Smooth muscle cell (in vitro differentiated cells): ENCODE data around the gene OBP2A. TPM values are rescaled to one million over a fixed set of nuclear protein-coding genes. Genes with fewer than 3 reads are reported as not detected.

Source experiments
- DNase-seq: peaks from one replicate; lab custom pipeline; 2025; ENCODE audit not compliant: unreplicated experiment; lab: John Stamatoyannopoulos, UW
- H2AFZ ChIP-seq: fragments of 200-600 bp; sonication (generic); 2 replicates; pipeline ENCODE4 v1.6.0; 2016; ENCODE audit warnings: antibody characterized with exemption, low read depth, mild to moderate bottlenecking
- H3F3A ChIP-seq: fragments of 200-600 bp; sonication (generic); 2 replicates; pipeline ENCODE4 v1.6.0; 2017; ENCODE audit warnings: antibody characterized with exemption, low read depth
- H3K27ac ChIP-seq: fragments of 200-600 bp; sonication (generic); 2 replicates; pipeline ENCODE4 v1.5.1; 2016; ENCODE audit warnings: low read depth, mild to moderate bottlenecking
- H3K27me3 ChIP-seq: fragments of 200-600 bp; sonication (generic); 2 replicates; pipeline ENCODE4 v1.6.1; 2016; ENCODE audit warnings: low read depth, mild to moderate bottlenecking
- H3K36me3 ChIP-seq: fragments of 200-600 bp; sonication (generic); 2 replicates; pipeline ENCODE4 v1.5.1; 2016; ENCODE audit warnings: low read depth
- H3K4me1 ChIP-seq: fragments of 200-600 bp; sonication (generic); 2 replicates; pipeline ENCODE4 v1.5.1; 2016; ENCODE audit warnings: low read depth
- H3K4me2 ChIP-seq: fragments of 200-600 bp; sonication (generic); 2 replicates; pipeline ENCODE4 v1.6.0; 2016; ENCODE audit warnings: mild to moderate bottlenecking
- H3K4me3 ChIP-seq: fragments of 200-600 bp; sonication (generic); 2 replicates; pipeline ENCODE4 v1.5.1; 2016; ENCODE audit warnings: mild to moderate bottlenecking
- H3K79me2 ChIP-seq: fragments of 200-600 bp; sonication (generic); 2 replicates; pipeline ENCODE4 v1.6.0; 2016; ENCODE audit warnings: low read depth, mild to moderate bottlenecking
- H3K9ac ChIP-seq: fragments of 200-600 bp; sonication (generic); 2 replicates; pipeline ENCODE4 v1.6.0; 2016; ENCODE audit warnings: low read depth
- H3K9me3 ChIP-seq: fragments of 200-600 bp; sonication (generic); replicated peaks from 2 replicates; pipeline ENCODE4 v1.5.1; 2016; ENCODE audit warnings: low read depth
- H4K20me1 ChIP-seq: fragments of 200-600 bp; sonication (generic); 2 replicates; pipeline ENCODE4 v1.6.0; 2016; ENCODE audit warnings: low read depth
- CTCF ChIP-seq: fragments of 200-600 bp; sonication (generic); IDR thresholded peaks from 2 replicates; pipeline ENCODE4 v1.5.1; 2017; ENCODE audit warnings: borderline replicate concordance, mild to moderate bottlenecking, antibody characterized with exemption; ENCODE audit not compliant: insufficient read depth, poor library complexity, severe bottlenecking
- WGBS: methylation state at CpG from one replicate; pipeline ENCODE4 v1.1.7; 2016; ENCODE audit warnings: low lambda C conversion rate; 5-methylcytosine and 5-hydroxymethylcytosine counted together
- polyA plus RNA-seq: library from polyadenylated mRNA; unstranded; fragments of >200 nt; fragmentation: Nextera tagmentation; extraction: Ambion mirVana; gene quantifications from 2 replicates; pipeline ENCODE4 v1.2.1, GENCODE V29; 2016
- total RNA-seq: library from RNA; depleted of rRNA; stranded (reverse); fragments of >200 nt; gene quantifications from 2 replicates; pipeline ENCODE4 v1.2.3, GENCODE V29; 2014

OBP2A gene
- total and polyA plus RNA-seq, 2 experiments from 2014 or later, result 0.61 TPM; not detected in 1

- WGBS, result 84% methylated on average over 5 of the region's 5 CpGs
- Histone ChIP-seq H3K4me3 (no peak overlapping the region), H3K36me3 (no peaks in the 10 kb centered on the region), H3F3A (peaks cover 7% of the 10 kb centered on the region), H3K9ac (no peak overlapping the region), H3K4me1 (no peaks in the 10 kb centered on the region), H4K20me1 (no peaks in the 10 kb centered on the region), H3K27ac (no peak overlapping the region), H3K4me2 (no peak overlapping the region), H3K27me3 (no peaks in the 10 kb centered on the region), H3K79me2 (no peaks in the 10 kb centered on the region), H3K9me3 (no peaks in the 10 kb centered on the region), H2AFZ (no peak overlapping the region)
- TF ChIP-seq CTCF, result no peak
- no peak for DNase-seq
Observed at GRCh38 chr9:135530146-135530545, 15.8 kb upstream of the OBP2A start.

- Histone ChIP-seq H3K4me1 (no peaks in the 10 kb centered on the region), H3K27me3 (no peaks in the 10 kb centered on the region), H3K9ac (no peak overlapping the region), H3K4me3 (no peak overlapping the region), H3K79me2 (no peaks in the 10 kb centered on the region), H3K4me2 (no peak overlapping the region), H4K20me1 (no peaks in the 10 kb centered on the region), H3K27ac (no peak overlapping the region), H3F3A (peaks cover 7% of the 10 kb centered on the region), H2AFZ (no peak overlapping the region), H3K9me3 (no peaks in the 10 kb centered on the region), H3K36me3 (no peaks in the 10 kb centered on the region)
- WGBS, result 93% methylated on average over 10 of the region's 10 CpGs
- no peak for DNase-seq
- no peak for TF ChIP-seq CTCF
Observed at GRCh38 chr9:135531096-135531495, 14.8 kb upstream of the OBP2A start.

- no peak for DNase-seq
Observed at GRCh38 chr9:135533113-135533512, 12.8 kb upstream of the OBP2A start.

More at GRCh38 chr9:135533113-135533512, 12.8 kb upstream of the OBP2A start:
- WGBS, result 93% methylated on average over 3 of the region's 3 CpGs
- peaks cover 7% of the 10 kb centered on the region for H3F3A ChIP-seq
- no peaks in the 10 kb centered on the region for H3K27me3 ChIP-seq
- no peaks in the 10 kb centered on the region for H3K9me3 ChIP-seq
- no peak overlapping the region for H3K27ac ChIP-seq
- H3K4me2 ChIP-seq, result no peak overlapping the region
- TF ChIP-seq CTCF, result no peak
- no peaks in the 10 kb centered on the region for H3K79me2 ChIP-seq
- no peaks in the 10 kb centered on the region for H3K4me1 ChIP-seq
- H2AFZ ChIP-seq, result no peak overlapping the region
- H3K9ac ChIP-seq, result no peak overlapping the region
- H3K36me3 ChIP-seq, result no peaks in the 10 kb centered on the region
- no peaks in the 10 kb centered on the region for H4K20me1 ChIP-seq
- no peak overlapping the region for H3K4me3 ChIP-seq
